ENCODE measurements around the gene SBF2.
A peak's percentile ranks its signal among the peaks of the same experiment; 100 is the strongest.
"Not testable (repeated sequence)": the region's sequence is repeated elsewhere in the genome, so short reads cannot be mapped to it uniquely, and the experiment has no call there.

The SBF2 gene

GRCh38 chr11:9760193-9760575 lies 533.8 kb downstream of the SBF2 start:
- DNase-seq, result no peak

DNA sequence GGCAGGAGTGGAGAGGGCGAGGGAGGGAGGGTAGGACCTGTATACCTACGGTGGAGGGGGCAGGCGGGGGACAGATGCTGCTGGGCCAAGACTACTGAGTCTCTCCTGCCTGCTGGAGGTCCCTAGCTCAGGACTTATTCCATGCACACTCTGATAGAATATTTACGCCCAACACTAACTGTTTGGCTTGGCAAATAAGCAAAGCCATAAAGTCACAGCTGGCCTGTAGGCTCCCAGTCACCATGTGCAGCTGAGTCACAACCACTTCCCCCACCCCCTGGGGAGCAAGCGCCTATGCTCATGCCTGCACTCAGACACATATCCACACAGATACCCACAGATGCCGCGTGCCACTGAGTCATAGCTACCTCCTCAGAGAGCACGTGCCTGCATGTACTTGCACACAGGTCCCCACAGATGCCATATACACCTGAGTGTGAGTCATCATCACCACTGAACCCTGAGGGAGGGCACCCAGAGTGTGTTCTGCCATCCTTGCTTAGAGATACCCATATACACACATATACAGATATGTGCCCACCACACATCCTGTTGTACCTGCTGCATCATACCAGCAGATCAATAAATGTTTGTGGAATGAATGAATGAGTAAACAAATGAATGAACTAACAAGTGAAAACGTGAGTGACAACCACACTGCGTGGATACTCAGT lies 534.4 kb downstream of the SBF2 start:
- DNase-seq, result peak; percentile 89

GRCh38 chr11:9758637-9759518 lies 535.1 kb downstream of the SBF2 start:
- peak; percentile 57 for DNase-seq

DNA sequence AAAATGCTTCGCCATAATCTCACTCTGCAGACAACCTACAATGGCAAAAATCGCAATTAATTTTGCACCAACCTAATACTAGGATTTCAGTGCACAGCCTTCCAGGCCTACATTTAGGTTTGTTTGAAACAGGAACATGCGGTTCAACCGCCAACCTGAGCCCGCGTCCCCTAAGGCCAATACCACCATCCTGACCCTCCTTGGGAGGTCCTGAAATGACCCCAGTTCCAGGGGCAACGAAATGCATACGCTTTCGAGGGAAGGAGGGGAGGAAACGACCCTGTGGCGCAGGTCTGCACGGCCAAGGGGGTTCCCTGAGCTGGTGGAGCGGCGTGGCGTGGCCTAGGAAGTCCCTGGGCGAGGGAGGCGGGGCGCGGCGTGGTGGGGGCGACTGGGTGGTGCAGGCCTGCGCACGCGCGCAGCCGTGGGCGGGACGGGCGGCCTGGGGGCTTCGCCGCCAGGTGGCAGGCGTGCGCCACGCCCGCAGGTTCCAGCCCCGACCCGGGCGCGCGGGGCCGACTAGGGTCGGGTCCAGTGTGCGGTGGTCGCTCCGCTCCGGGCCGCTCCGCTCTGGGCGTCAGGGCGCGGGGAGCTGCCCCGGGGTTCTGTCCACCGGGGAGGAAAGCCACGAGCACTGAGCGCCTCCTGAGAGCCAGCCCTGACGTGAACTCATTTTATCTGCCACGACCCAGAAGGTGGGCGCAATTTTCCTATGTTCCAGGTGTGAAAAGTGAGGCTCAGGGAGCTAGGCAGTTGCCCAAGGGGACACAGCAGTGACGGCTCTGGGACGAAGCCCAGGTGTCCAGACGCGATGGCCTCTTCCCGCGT lies 536.0 kb downstream of the SBF2 start:
- DNase-seq, result peak; percentile 95

GRCh38 chr11:9756878-9757277 lies 537.1 kb downstream of the SBF2 start:
- DNase-seq, result no peak

- DNase-seq, result no peak
Measured at GRCh38 chr11:9756461-9756860, 537.6 kb downstream of the SBF2 start.

- DNase-seq, result no peak
Measured at GRCh38 chr11:9755561-9756185, 538.3 kb downstream of the SBF2 start.

DNA sequence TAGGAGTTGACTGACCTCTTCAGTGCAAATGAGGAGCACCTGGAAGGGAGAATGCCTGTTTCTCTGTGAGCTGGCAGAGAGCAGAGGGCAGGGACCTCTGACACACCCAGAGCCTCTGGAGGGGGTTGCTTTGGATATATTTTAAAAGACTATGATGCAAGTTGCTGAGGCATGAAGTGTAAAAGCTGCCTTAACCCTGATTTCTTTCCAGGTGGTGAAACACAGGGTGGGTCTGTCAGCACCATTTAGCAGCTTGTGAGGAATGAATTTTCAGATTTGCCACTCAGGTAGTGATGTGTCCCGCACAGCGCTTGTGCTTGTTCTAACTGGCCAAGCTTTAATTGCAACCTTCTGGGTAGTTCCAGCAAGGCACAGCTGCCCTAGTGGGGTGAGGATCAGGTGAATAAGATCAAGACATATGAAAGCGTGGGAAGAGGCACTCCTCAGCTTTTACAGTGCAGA lies 540.0 kb downstream of the SBF2 start:
- DNase-seq, result no peak

GRCh38 chr11:9753021-9753420 lies 541.0 kb downstream of the SBF2 start:
- no peak for DNase-seq

DNA sequence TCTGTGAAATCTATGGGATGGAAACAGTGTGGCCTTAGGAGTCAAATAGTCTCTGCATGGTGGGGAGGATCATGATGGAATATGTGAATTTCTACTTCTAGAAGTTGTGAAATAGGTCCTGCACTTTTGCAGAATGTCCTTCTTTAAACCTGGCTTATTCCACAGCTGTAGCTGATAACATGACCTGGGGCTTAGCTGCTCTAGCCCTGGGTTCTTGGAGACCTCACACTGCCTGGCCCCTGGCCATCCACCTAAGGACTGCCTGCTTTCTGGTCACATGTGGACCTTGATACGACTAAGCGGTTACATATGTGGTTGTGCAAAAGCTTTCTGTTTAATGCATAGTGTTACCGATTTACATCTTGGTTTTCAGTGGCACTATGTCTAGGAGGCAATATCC lies 541.9 kb downstream of the SBF2 start:
- no peak for DNase-seq

GRCh38 chr11:9750551-9750950 lies 543.5 kb downstream of the SBF2 start:
- no peak for DNase-seq

- peak; percentile 51 for DNase-seq
Measured at GRCh38 chr11:9748361-9748970, 545.6 kb downstream of the SBF2 start.

DNA sequence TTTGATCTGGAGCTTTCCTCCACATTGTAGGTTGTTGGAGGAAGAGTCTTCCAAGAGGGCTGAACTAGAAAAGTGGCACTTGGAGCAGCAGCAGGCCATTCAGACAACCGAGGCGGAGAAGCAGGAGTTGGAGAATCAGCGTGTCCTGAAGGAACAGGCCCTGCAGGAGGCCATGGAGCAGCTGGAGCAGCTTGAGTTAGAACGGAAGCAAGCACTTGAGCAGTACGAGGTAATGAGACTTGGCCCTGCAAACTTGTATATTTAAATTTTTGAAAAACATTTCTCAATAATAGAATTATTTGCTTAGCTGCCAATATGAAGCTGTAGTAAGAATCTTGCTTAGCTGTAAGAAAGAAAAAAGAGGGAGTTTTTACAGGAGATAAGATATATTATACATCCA lies 546.2 kb downstream of the SBF2 start:
- DNase-seq, result no peak

DNA sequence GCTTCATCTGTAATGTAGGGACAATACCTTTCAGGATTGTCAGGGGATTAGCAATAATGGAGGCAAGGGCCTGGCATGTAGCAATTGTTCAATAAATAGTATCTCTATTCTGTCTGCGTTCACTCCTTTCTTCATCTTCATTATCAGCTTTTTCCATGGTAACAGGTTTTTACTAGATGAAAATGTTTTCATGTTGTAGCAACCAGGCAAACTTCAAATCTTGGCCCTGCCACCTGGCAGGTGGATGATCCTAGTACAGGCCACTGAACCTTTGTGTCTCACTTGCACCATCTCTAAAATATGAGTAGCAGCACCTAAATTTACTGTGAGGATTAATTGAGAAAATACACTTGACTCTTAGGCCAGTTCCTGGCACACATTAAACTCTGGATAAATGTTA lies 546.8 kb downstream of the SBF2 start:
- DNase-seq, result no peak

DNA sequence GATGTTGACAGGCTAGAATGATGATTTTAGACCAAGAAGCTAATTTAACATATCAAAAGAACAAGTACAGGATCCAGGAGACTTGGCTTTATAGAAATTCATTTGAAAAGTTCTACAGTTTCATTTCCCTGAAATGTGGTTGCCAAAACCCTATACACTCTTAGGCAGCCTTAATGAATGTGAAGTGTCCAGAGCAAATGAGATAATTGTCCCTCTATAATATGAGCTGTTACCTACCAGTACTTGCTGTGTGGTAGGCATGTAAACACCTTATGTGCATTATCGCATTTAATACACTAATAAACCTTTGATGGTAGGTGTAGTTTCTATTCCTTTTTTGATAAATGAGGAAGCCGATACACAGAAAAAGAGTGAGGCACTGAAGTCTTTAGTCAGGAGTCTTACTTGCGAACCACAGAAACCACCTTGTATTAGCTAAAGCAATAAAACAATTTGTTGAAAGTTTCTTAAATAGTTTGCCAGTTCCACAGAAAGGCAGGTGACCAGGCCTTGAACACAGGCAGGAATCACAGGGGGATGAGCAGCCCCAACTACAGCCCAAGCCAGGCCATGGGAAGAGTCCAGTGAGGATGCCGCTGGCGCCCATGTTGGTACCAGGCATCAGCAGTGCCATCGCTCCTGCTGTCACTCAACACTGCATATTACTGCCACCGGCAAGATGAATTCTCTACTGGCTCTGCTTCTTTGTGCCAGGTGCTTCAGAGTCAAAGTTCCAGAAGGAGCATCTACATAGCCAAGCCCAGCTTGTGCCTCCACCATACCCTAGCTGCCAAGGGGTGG lies 548.4 kb downstream of the SBF2 start:
- no peak for DNase-seq

DNA sequence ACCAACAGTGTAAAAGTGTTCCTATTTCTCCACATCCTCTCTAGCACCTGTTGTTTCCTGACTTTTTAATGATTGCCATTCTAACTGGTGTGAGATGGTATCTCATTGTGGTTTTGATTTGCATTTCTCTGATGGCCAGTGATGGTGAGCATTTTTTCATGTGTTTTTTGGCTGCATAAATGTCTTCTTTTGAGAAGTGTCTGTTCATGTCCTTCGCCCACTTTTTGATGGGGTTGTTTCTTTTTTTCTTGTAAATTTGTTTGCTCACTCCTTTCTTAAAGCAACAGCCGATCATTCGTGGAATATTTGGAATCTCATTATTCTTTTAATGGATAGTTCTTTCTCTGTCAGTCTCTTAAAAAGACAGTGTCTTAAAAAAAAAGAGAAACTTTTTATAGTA lies 550.5 kb downstream of the SBF2 start:
- DNase-seq, result not testable (repeated sequence)

DNA sequence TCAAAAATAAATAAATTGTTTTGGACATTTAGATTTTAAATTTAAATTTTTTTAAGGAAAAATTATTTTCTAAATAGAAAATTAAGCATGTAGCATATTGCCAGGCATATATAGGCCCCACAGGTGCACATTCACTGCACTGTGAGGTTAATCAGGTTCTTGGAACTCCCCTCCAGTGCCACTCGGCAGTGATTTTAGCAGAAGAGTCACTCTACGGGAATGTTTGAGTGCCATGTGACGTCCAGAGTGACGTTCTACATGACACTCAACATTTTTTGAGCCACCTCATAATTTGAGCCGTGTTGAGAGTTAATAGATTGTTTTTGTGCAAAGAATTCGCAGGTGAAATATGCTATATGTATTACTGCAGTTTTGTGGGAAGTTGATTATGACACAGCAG lies 552.8 kb downstream of the SBF2 start:
- DNase-seq, result no peak

DNA sequence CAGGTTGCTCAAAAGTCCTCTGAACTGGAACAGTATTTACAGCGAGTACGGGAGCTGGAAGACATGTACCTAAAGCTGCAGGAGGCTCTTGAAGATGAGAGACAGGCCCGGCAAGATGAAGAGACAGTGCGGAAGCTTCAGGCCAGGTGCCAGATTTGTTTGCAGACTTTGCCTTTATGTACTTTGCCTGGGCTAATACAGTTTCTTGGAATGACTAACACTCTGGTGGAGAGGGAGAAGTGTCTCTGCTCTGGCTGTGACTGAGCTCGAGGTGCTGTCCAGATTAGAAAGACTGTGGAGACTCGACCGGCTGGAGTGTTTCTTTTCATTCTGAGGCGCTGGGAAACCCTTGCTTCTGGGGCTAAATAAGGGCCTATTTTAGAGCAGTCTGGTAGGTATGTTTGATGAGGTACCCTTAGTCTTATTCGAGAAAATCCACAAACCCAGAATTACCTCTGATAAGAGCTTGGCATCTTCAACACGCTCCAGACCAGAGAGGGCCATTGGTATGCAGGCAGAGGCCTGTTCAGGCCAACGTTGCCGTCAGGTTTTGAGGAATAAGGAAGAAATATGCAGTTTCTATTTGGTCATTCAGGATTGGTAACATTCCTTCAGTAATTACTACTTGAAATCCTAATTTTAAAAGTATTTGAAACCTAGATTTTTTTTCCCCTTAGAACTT lies 553.7 kb downstream of the SBF2 start:
- DNase-seq, result no peak

DNA sequence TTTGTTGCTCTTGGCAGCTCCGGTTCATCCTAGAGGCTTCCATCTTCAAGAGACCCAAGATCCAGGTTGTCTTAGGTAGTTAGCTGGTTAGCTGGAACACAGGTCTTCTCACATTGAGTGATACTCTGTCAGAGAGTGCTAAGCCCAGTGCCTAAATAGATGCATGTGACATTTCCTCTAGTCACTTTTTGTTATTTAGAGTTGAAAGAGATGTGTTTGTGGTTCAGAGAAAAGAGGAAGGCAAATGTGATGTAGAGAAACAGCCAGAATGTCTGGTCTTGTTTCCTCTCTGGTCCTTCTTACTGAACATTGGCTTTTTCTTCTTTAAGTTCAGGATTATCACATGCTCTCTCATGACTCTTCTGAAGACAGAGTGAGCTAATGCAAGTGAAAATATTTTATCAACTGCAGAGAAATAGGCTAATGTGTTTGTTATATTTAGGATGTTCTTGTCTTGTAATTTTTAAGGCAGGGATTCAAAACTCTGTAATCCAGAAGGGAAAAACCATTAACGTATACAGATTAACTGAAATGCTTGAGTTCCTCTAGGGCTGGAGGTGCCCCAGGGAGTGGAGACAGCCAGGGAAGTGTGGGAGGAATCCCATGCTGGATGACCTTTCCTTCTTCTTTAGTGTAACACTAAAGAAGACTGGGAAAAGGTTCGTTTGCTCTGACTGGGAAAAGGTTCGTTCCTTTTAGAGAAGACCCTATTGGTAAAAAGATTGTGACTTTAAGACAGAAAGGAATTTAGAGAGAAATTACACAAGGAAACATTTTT lies 554.7 kb downstream of the SBF2 start:
- DNase-seq, result no peak

DNA sequence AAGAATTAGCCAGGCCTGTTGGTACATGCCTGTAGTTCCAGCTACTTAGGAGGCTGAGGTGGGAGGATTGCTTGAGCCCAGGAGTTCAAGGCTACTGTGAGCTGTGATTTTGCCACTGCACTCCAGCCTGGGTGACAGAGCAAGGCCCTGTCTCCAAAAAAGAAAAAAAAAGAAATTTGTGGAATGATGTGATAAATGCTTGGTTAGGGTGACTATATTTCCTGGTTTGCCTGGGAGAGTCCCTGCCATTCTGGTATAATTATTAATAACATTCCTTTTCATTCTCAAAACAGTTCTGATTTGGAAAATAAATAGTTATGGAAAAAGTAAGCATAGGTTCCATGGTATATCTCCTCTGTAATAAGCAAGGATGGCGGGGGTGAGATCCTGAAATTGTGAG lies 555.3 kb downstream of the SBF2 start:
- DNase-seq, result no peak
